Nephron (organoid): Measurements from ENCODE around the gene COMMD9.
A peak's percentile ranks its signal among the peaks of the same experiment; 100 is the strongest.

Source experiments
- H3K27ac Mint-ChIP-seq, 3 experiments: 2 replicates each; pipeline ENCODE4 v1.8.0; 2020; ENCODE audit warnings: mixed read lengths in 3 of 3, mild to moderate bottlenecking in 2 of 3, moderate library complexity in 1 of 3
- H3K27me3 Mint-ChIP-seq: 2 replicates; pipeline ENCODE4 v1.8.0; 2021; ENCODE audit warnings: low read depth, mild to moderate bottlenecking, moderate library complexity, mixed read lengths
- H3K36me3 Mint-ChIP-seq: 2 replicates; pipeline ENCODE4 v1.8.0; 2020; ENCODE audit warnings: low read depth, mixed read lengths
- H3K4me1 Mint-ChIP-seq: 2 replicates; pipeline ENCODE4 v1.8.0; 2020; ENCODE audit warnings: mixed read lengths
- H3K4me3 Mint-ChIP-seq, 3 experiments: 2 replicates each; pipeline ENCODE4 v1.8.0; 2020; ENCODE audit warnings: mild to moderate bottlenecking in 3 of 3, mixed read lengths in 3 of 3, moderate library complexity in 2 of 3
- H3K9me3 Mint-ChIP-seq: 2 replicates; pipeline ENCODE4 v1.8.0; 2020; ENCODE audit warnings: mixed read lengths
- CTCF ChIP-seq, 3 experiments: fragments of 200-600 bp; sonication (generic); IDR thresholded peaks; one replicate each; pipeline ENCODE4 v1.5.0; 2021; ENCODE audit warnings: antibody characterized with exemption in 3 of 3; ENCODE audit not compliant: unreplicated experiment in 3 of 3

The COMMD9 gene

GRCh38 chr11:36268337-36268985 is 20.8 kb downstream of the COMMD9 start:
- H3K4me1 Mint-ChIP-seq, result peaks cover 14% of the 10 kb centered on the region
- no peak overlapping the region for H3K27ac Mint-ChIP-seq
- peaks cover 11% of the 10 kb centered on the region for H3K27me3 Mint-ChIP-seq
- H3K4me3 Mint-ChIP-seq, result no peak overlapping the region
- no peaks in the 10 kb centered on the region for H3K9me3 Mint-ChIP-seq
- TF ChIP-seq CTCF (IDR thresholded peaks at IDR 0.05; ENCODE audit: unreplicated experiment in 3 of 3), result no peak
- peaks cover 42% of the 10 kb centered on the region for H3K36me3 Mint-ChIP-seq

DNA sequence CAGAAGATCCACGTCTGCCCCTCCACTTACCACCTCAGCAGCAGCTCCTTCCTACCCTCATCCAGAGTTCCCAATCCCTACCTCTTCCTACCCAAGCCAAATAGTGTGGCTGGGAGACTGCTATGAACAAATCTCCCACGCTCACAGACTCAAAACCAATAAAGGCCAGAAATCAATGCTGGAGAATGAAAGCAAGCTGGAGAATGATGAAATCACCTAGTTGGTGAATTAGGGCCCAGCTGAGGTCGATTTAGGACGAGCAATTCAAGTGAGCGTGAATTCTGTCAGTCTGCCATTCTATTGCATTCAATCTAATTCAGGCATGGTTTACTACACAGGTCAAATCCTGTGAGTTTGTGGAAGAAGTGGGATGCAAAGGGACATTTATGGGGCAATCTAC is 22.5 kb downstream of the COMMD9 start:
- peaks cover 27% of the 10 kb centered on the region for H3K36me3 Mint-ChIP-seq
- H3K27ac Mint-ChIP-seq, result no peak overlapping the region
- peaks cover 14% of the 10 kb centered on the region for H3K4me1 Mint-ChIP-seq
- H3K4me3 Mint-ChIP-seq, result no peak overlapping the region
- no peaks in the 10 kb centered on the region for H3K9me3 Mint-ChIP-seq
- TF ChIP-seq CTCF (IDR thresholded peaks at IDR 0.05; ENCODE audit: unreplicated experiment in 3 of 3), result no peak
- peaks cover 11% of the 10 kb centered on the region for H3K27me3 Mint-ChIP-seq

DNA sequence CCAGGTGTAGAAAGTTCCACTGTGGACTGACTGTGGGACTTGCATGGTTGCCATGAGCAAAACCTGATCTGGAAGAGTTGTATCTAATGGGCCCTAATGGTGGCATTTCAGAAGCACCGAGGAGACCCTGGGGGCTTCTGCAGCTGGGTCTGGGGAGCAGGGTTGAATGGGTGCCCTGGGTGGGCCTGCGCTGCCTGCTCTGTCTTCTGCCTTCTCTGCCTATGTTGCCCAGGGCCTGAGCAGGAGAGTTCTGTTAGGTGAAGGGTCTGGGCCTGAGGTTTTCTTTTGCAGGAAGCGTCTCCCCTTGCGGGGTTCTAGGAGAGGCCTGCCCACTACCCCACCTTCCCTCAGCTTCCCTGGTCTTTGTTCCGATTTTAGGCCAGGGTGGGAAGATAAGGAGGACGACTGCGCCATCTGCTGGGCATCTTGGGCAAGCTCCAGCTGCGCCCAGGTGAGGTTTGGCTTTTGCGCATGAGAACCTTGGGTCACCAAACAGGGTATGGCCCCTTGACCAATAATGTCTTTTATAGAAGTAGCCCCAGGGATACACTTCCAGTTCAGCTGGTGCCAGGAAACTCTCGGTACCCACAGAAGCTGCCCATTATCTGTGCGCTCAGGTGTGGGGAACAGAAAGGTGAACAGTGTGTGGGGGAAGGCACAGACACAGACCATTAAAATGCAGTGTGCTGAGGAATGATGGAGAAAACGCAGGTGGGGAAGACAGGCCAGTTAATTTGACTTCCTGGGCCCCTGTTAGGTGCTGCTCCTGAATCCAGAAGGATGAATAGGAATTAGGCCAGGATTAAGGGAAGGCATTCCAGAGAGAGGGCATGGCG is 23.2 kb downstream of the COMMD9 start:
- H3K27me3 Mint-ChIP-seq, result peaks cover 16% of the 10 kb centered on the region
- H3K36me3 Mint-ChIP-seq, result peaks cover 19% of the 10 kb centered on the region
- peak; percentile 78 to 92 (median 85) for TF ChIP-seq CTCF (IDR thresholded peaks at IDR 0.05; ENCODE audit: unreplicated experiment in 3 of 3)
- H3K9me3 Mint-ChIP-seq, result no peaks in the 10 kb centered on the region
- H3K4me1 Mint-ChIP-seq, result peaks cover 7% of the 10 kb centered on the region
- H3K27ac Mint-ChIP-seq, result peak overlapping the region in 2 of 3 experiments; percentile 50 to 68
- no peak overlapping the region for H3K4me3 Mint-ChIP-seq

DNA sequence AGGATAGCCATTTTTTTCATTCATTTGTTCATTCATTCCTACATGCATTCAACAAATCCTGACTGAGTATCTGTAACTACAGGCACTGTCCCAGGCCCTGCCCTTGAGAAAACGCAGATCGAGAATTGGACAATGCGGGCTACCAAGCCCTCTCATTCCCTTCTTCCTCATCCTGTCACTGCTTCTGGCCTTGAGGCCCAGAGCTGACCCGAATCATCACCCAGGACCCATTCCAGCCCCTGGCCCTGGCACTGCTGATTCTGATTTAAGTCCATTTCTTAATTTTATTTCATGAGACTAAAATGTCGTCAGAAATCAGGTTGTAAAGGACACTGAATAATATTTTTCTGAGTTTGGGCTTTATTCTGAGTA is 24.3 kb downstream of the COMMD9 start:
- no peak for TF ChIP-seq CTCF (IDR thresholded peaks at IDR 0.05; ENCODE audit: unreplicated experiment in 3 of 3)
- peaks cover 10% of the 10 kb centered on the region for H3K36me3 Mint-ChIP-seq
- H3K4me3 Mint-ChIP-seq, result no peak overlapping the region
- H3K27ac Mint-ChIP-seq, result no peak overlapping the region
- no peaks in the 10 kb centered on the region for H3K9me3 Mint-ChIP-seq
- H3K4me1 Mint-ChIP-seq, result no peaks in the 10 kb centered on the region
- H3K27me3 Mint-ChIP-seq, result peaks cover 20% of the 10 kb centered on the region

DNA sequence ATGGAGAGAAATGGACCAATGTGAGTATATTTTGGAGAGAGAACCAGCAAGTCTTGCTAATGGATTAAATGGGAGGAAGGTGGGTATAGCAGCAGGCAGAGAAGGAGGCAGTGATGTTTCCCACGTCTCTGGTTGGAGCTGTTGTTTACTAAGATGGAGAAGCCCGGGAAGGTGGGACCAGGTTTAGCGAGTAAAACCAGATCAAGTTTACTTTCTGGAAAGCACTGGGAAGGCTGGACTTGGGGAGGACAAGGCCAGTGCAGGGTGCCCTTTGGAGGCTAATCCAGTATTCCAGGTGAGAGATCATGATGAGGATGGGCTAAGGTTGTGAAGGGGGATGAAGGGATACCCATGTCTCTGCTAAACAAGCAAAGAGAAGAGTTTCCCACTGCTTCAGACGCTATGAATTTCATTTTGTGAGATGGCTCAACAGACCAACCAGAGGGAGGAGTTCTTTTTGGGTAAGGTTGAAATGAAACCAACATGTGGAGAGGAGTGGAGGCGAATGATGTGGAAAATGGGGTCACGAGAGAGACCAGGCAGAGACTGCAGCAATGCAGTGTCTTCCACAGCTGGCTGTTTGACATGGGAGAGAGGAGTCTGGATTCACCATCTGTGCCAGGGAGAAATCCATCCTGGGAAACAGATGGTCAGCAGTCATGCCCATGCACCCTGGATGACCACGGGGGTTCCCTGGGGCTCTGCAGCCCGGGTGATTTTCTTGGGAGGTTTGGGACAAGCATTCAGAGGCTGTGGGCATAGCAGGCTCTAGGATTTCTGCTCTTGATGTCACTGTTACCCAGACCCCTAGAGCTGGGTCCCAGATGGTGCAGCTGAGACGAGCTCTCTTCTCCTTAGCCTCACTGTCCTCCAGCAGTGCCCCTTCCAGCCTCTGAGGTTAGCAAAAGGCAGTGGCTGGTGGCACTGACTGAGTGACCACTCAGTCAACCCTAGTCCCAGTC is 24.9 kb downstream of the COMMD9 start:
- H3K36me3 Mint-ChIP-seq, result peaks cover 4% of the 10 kb centered on the region
- H3K27me3 Mint-ChIP-seq, result peaks cover 20% of the 10 kb centered on the region
- no peak for TF ChIP-seq CTCF (IDR thresholded peaks at IDR 0.05; ENCODE audit: unreplicated experiment in 3 of 3)
- H3K9me3 Mint-ChIP-seq, result no peaks in the 10 kb centered on the region
- H3K27ac Mint-ChIP-seq, result peak overlapping the region in 1 of 3 experiments; percentile 8
- H3K4me1 Mint-ChIP-seq, result no peaks in the 10 kb centered on the region
- no peak overlapping the region for H3K4me3 Mint-ChIP-seq
